ENCODE measurements around the gene OBP2B.
"Not testable (repeated sequence)": the region's sequence is repeated elsewhere in the genome, so short reads cannot be mapped to it uniquely, and the experiment has no call there.

DNA sequence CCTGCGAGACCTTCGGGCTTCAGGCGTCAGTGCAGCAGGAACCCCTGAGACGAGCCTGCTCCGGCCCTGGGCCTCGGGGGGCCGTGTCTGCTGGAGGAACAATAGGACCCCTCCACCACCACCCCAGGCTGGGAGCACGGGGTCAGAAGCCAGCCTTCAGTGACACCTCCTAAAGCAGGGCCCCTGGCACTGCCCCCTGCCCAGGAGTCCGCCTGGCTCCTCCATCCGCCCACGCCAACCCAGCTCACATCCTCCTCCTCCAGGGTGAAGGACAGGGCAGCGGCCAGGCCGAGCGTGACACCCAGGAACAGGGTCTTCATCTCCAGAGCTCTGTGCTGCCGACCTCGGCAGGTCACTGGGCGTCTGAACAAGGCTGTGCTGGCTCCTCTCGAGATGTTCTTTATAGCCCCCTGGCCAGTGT is at the start of gene OBP2B:
- TF ChIP-seq POLR2AphosphoS5, EP300, POLR2A (IDR thresholded peaks at IDR 0.05): not testable (repeated sequence)
- TF ChIP-seq, protein P1, sequence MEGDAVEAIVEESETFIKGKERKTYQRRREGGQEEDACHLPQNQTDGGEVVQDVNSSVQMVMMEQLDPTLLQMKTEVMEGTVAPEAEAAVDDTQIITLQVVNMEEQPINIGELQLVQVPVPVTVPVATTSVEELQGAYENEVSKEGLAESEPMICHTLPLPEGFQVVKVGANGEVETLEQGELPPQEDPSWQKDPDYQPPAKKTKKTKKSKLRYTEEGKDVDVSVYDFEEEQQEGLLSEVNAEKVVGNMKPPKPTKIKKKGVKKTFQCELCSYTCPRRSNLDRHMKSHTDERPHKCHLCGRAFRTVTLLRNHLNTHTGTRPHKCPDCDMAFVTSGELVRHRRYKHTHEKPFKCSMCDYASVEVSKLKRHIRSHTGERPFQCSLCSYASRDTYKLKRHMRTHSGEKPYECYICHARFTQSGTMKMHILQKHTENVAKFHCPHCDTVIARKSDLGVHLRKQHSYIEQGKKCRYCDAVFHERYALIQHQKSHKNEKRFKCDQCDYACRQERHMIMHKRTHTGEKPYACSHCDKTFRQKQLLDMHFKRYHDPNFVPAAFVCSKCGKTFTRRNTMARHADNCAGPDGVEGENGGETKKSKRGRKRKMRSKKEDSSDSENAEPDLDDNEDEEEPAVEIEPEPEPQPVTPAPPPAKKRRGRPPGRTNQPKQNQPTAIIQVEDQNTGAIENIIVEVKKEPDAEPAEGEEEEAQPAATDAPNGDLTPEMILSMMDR (IDR thresholded peaks at IDR 0.05) = not testable (repeated sequence)
